ENCODE results near the gene UNC13A.

The UNC13A gene

GRCh38 chr19:17687141-17687856 is 855 bp downstream of the UNC13A start:
- DNase-seq (ENCODE audit: low read depth in 1 of 2, low spot score in 1 of 2) = no peak
- H3K4me3 ChIP-seq (replicated peaks; ENCODE audit: insufficient read depth, low read length) = no peak overlapping the region
- peaks cover 24% of the 10 kb centered on the region for H3K27me3 ChIP-seq (ENCODE audit: insufficient read depth, poor library complexity, severe bottlenecking)

GRCh38 chr19:17686592-17687024 is 1.5 kb downstream of the UNC13A start:
- Histone ChIP-seq H3K27me3 (ENCODE audit: insufficient read depth, poor library complexity, severe bottlenecking) (peaks cover 24% of the 10 kb centered on the region), H3K27ac (replicated peaks) (no peak overlapping the region), H3K4me3 (replicated peaks; ENCODE audit: insufficient read depth, low read length) (no peak overlapping the region)
- no peak for TF ChIP-seq SPI1 (IDR thresholded peaks at IDR 0.05; ENCODE audit: borderline replicate concordance, low read depth)
- no peak for TF ChIP-seq CTCF (IDR thresholded peaks at IDR 0.05; ENCODE audit: insufficient read depth, low read length)
- no peak for TF ChIP-seq REST (IDR thresholded peaks at IDR 0.05; ENCODE audit: insufficient replicate concordance, low read depth)
- TF ChIP-seq GABPA (IDR thresholded peaks at IDR 0.05; ENCODE audit: low read depth) = no peak
- no peak for TF ChIP-seq POLR2AphosphoS5 (IDR thresholded peaks at IDR 0.05; ENCODE audit: low read depth)
- no peak for DNase-seq (ENCODE audit: low read depth in 1 of 2, low spot score in 1 of 2)

More at GRCh38 chr19:17687141-17687856, 855 bp downstream of the UNC13A start:
- no peak for TF ChIP-seq CTCF (IDR thresholded peaks at IDR 0.05; ENCODE audit: insufficient read depth, low read length)
- TF ChIP-seq REST (IDR thresholded peaks at IDR 0.05; ENCODE audit: insufficient replicate concordance, low read depth) = no peak
- TF ChIP-seq GABPA (IDR thresholded peaks at IDR 0.05; ENCODE audit: low read depth) = no peak
- TF ChIP-seq POLR2AphosphoS5 (IDR thresholded peaks at IDR 0.05; ENCODE audit: low read depth) = no peak
- TF ChIP-seq SPI1 (IDR thresholded peaks at IDR 0.05; ENCODE audit: borderline replicate concordance, low read depth) = no peak
- H3K27ac ChIP-seq (replicated peaks) = no peak overlapping the region

- Histone ChIP-seq H3K27ac (replicated peaks) (no peak overlapping the region), H3K4me3 (replicated peaks; ENCODE audit: insufficient read depth, low read length) (no peak overlapping the region), H3K27me3 (ENCODE audit: insufficient read depth, poor library complexity, severe bottlenecking) (peaks cover 28% of the 10 kb centered on the region)
- TF ChIP-seq GABPA (IDR thresholded peaks at IDR 0.05; ENCODE audit: low read depth) (no peak), CTCF (IDR thresholded peaks at IDR 0.05; ENCODE audit: insufficient read depth, low read length) (no peak), REST (IDR thresholded peaks at IDR 0.05; ENCODE audit: insufficient replicate concordance, low read depth) (no peak), POLR2AphosphoS5 (IDR thresholded peaks at IDR 0.05; ENCODE audit: low read depth) (no peak), SPI1 (IDR thresholded peaks at IDR 0.05; ENCODE audit: borderline replicate concordance, low read depth) (no peak)
- no peak for DNase-seq (ENCODE audit: low read depth in 1 of 2, low spot score in 1 of 2)
These were observed 2.1 kb downstream of the UNC13A start for GRCh38 chr19:17686023-17686521.

Measured in HL-60 (cell line).